Stimulated activated CD4-positive, alpha-beta T cell treated with anti-CD3 and anti-CD28 coated beads, Interleukin-2, amount 100 ng/mL, for 24 hours (primary cell): ENCODE measurements around the gene WASF2.
A peak's percentile ranks its signal among the peaks of the same experiment; 100 is the strongest.
"Not testable (repeated sequence)": the region's sequence is repeated elsewhere in the genome, so short reads cannot be mapped to it uniquely, and the experiment has no call there.

Experiments
- DNase-seq, 2 donors: peaks; one replicate each; pipeline ENCODE4 v3.0.0-alpha.2; 2020

The WASF2 gene

DNA sequence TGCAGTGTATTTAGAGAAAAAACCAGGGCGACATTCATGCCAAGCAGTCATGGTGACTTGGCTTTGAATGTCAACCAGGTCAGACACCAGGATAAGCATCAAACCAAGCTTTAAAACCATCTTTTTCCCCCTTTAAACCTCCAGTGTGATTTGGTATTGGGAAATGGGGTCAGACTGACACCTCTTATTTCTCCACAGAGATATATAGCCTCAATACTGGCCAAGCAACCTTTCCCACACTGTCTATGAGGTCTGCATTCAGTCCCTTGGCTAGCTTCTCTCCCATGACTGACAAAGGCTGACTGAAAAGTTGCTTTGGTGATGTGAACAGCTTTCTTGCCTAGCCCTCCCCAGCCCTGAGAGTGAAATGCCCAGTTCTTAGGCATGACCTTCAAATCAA lies 75.9 kb downstream of the WASF2 start:
- no peak for DNase-seq

DNA sequence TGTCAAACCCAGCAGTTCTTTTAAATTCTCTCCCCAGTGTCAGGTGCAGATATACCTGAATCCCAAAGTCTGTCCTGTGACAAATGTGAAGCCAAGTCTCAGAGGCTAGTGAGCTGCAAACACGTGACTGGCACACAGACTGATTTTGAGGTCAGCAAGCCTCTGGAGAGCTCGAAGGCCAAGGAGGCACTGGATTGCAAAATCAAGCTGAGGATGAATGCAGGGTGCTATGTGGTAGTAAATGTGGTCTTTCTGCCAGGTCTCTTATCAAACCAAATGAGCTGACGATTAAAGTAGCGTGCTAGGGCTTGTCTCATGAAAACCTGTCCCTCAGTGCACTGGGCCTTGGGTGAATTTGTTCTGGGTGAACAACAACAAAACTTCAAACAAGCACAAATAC lies 77.0 kb downstream of the WASF2 start:
- DNase-seq, result no peak

DNA sequence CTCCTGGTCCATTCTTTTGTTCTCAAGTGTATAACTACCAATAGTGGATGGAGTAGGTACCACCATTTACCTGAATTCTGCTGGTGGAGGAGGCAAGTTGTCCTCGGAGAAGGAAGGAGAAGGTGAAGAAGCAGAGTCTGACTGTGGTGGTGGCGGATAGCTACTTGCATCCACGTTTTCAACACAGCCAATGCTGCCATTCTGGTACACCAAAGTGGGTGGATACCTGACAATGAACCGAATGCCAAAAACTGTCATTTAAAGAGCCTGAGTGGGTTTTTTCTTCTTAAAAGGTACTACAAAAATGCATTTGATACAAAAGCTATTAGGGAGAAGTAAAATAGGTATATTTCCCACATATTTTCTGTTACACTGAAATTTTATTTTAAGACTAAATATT lies 77.5 kb downstream of the WASF2 start:
- DNase-seq, result no peak

DNA sequence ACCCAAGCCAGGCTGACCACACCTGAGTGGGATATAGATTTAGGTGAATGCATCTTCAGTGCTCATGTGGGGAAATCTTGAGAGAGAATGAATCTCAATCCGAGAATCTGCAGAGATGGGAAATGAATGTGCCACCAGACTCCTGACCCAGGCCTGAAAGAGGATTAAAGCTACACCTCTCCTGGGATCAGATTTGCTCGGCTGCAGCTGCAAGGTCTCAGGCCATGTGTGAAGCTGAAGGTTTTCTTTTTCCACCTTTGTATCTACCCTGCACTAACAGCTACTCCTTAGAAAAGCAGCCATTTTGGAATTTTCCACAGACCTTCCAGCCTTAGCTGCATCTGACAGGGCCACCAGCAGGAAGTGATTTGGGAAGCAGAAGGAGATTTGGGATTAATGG lies 79.3 kb downstream of the WASF2 start:
- no peak for DNase-seq

DNA sequence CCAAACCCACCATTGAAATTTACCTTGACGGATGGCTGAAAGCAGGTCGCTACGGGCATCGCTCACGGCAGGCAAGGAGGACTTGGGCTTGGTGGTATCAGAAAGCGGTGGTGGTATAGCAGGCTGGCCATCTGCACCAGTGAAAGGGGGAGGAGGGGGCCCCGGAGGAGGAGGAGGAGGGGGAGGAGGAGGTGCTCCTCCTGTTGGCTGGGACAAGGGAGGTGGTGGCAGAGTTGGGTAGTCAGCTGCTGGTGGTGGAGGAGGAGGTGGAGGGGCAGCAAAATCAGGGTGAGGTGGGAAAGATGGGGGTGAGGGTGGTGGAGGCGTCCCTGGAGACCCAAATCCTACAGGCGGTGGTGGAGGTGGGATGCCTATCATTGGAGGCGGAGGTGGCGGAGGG lies 80.3 kb downstream of the WASF2 start:
- no peak for DNase-seq

DNA sequence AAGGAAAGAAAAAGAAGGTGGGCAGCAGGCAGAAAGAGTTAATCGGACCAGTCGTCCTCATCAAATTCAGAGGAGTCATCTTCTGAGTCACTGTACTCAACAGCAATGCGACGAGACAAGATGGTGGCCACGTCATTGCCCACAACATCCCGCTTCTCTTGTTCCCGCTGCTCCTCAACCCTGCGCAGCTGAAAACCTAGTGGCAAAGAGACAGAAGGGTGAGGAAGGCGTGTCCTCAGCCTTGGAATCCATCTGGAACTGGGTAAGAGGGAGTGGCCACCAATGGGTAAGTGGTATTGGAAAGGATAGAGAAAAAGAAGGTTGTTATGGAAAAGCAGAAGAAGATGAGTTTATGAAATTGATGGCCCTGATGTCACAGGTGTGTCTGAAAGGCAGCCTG lies 81.8 kb downstream of the WASF2 start:
- no peak for DNase-seq

DNA sequence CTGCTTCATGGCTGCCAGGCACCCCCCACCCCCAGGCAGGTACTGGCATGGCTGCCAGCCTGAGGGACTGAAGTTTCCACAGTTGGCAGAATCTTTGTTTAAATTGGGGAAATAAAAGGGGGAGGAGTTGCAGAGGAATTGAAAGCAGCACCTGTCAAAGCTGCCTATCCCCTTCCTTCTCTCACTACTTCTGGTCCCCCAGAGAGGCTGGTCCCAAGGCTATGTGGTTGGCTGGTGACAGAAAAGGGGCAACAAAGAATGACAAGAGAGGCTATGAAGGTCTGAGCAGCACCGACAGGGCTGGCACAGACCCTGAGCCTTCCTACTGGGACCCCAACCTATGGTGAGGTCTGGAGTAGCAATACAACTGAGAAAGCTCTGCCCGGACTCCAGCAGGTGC lies 83.2 kb downstream of the WASF2 start:
- not testable (repeated sequence) for DNase-seq

DNA sequence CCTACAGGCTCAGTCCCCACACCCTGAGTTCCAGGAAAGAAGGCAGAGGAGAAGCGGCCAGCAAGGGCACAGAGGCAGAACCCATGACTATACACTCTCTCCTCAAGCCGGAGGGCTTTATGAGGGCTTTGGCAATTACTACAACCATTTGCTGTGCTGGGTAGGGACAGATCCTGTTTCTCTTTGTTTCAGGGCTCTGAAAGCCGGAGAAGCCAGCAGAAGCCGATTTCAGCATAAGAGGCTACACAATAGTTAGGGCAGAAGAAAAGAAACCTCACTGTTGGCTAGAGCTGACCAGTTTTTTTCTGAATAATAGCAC lies 83.6 kb downstream of the WASF2 start:
- DNase-seq, result no peak

DNA sequence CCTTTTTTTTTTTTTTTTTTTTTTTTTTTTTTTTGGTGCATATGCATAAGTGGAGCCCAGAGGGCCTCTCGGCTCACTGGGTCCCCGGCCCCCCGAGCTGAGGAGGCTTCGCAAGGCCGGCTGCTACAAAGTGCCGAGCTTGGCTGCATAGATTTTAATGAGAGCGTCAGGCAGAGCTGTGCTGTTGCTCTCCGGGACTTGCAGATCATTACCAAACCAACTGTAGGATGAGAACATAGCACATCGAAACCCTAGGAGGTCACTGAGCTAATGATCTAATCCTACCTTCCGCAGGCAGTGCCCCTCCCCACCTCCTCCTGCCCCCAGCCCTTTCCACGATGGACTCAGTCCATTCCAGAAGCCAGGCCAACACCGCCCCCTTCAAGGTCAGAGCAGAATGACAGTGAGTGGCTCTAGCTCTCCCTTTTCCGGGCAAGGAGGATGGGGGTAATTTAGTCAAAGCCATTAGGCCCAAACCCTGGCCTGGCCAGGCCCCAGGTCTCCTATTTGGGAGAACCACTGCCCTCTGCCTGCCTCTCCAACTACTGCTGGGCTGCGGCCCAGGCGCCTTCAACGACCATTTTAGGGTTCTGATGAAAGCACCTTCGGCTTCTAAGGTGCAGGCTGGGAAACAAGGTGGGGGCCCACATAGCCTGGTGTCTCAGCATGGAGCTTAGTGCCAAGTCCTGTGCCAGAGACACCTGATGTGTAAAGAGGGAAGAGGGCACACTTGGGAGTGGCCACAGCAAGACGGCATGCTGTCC lies 84.2 kb downstream of the WASF2 start:
- not testable (repeated sequence) for DNase-seq

DNA sequence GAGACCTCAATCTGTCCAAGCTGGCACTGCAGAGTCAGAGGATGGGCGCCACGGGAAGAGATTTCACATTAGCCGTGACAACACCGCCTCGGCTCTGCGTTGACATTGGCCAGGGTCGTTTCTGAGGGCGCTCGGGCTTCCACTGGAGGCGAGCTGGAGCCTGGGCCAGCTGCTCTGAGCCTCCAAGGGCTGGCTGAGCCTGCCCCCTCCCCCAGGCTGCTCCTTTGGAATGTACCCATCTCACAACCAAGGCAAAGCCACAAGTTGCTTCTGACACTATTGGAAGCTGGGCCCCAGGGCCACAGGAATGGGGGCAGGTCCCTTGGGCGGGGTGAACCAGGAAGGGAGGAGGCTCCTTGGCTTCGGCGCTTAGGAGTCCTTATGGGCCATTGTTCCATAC lies 84.9 kb downstream of the WASF2 start:
- no peak for DNase-seq

DNA sequence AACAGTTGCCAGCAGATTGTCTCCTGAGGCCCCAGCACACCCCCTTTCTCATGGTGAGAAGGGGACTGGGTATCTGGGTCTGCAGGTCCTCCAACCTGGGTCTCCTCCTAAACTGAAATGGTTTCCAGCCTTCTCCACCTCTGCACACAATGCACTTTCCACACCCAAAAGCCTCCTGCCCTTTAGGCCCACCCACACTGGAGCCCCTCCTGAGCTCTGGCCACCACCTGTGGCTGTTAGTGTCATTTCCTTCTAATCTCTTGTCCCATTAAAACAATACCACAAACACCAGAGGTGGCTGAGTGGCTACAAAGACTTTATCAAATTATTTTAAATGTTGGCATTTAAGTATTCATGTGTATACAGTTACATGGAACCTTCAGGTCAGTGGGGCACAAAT lies 86.0 kb downstream of the WASF2 start:
- DNase-seq, result no peak

DNA sequence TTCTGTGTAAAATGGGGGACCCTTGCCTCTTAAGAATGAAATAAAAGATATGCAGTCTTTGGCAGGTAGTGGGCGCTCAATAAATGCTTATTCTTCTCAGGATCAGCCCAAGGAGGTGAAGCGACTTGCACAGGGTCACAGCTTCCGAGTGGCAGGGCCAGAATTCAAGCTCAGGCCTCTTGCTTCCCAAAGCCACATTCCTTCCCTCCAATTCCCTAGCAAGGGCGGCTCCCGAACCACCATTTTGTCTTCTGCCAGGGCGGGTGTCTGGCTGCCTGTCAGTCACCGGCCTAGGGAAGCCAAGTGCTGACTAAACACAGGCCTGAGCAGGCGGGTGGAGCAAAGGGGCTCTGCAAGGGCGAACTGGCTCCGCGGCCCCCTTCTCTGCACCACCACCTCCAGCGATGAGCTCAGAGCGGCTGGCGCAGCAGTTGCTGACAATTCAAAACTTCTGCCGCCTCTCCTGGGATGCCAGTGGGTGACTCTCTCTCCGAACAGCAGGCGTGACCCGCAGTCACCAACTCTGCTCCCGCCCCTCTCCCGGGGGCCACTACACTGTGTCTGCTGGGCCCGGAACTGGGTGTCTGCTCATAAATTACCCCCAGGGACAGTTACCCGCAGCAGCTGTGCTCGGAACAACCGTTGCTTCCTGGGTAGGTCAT lies 86.8 kb downstream of the WASF2 start:
- DNase-seq, result peak in 1 of 2 donors; percentile 23

DNA sequence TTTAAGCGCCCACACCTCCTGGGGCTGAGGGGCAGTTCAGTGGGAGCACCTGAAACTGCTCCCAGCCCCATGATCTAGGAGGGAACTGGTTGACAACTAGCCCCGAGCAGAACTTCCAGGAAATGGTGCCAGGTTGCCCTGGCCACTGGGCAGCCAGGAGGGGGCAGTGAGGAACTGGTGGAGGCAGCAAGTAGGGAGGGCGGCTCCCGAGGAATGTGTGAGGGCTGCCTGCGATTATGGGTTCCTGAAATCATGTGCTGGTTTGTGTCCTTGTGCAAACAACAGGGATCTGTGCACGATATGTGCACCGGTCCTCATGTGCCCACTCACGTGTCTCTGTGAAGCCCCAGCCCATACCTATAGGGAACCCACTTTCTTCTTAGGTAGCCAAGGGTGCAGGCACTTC lies 87.6 kb downstream of the WASF2 start:
- DNase-seq, result no peak

DNA sequence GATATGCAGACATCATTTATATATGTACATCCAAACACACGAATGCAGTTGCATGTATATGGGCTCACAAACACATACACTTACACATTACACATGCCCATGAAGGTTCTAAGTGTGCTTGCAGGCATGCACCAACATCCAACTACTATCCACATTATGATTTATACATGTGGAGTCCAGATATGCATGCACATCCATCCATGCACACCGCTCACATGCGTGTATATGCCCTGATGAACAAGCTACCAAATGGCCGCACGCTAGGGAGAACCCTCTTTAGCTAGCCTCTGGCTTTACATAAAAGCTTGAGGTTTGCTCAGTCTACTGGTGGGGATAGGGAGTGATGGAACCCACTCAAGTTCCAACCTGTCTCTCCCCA lies 89.0 kb downstream of the WASF2 start:
- no peak for DNase-seq

DNA sequence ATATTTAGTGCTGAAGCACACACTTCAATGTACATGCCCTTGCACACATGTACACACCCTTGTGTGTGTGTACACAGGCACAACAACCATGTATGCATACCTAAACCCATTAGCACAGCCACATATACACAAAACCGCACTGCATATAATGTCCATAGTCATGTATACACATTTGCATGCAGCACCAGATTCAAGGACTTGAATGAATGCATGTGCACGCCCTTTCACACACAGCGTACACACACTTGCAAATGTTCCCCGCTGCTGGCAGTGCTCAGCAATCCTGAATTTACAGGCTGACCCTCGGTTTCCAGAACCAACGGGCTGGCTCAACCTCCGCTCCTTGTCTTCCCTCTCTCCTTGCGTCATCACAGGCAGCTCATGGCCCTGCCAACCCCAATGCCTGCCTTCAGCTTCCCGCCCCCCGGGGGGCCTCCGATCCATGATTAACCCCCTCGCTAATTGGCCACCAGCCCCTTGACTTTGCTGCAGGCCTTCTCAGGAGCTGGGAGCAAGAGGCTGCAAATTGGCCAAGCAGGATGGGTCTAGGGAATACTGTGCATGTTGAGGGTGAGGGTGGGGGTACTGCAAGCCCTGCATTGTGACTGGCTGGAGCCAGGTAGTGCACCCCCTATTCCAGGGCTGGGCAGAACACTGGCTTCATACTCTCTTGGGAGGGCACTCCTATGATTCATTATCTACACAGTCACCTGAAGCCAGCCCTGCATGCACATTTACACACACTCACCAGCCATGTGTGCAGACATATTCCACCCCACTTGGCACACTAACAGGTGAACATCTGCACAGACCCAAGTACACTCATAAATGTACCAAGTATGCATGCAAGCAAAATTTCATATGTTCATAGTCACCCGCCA lies 89.6 kb downstream of the WASF2 start:
- no peak for DNase-seq

DNA sequence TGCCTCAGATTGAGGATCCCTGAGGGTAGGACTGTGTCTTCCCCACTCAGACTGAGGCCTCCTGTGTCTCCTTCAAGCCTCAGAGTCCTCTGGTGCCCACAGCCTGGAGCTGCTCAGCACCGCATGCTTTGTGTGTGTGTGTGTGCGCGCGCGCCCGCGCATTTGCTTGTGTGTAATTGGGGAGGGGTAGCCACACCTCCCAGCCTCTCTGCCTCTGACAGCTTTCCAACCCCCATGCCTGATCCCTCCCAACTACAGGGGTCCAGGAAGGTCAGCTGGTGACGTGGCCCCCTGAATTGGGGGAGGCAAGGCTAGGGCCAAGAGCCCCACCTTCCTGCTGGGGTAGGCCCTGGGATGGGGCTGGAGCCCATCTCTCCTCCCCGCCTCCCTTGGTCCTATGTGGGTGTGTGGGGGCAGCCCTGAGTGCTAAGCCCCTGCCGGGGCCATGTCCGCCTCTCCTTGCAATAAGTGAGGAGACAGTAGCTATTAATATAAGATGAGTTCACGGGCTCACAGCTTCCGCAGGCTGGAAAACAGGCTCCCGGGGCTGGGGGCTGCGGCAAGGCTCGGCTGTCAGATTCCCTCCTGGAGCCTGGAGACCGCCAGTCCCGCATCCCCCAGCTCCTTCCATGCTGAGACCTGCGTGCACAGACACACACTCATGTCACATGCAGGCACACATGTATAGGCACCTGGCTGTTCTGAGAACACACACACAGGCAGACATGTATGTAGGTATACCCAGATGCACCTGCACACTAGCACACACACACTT lies 90.5 kb downstream of the WASF2 start:
- no peak for DNase-seq

DNA sequence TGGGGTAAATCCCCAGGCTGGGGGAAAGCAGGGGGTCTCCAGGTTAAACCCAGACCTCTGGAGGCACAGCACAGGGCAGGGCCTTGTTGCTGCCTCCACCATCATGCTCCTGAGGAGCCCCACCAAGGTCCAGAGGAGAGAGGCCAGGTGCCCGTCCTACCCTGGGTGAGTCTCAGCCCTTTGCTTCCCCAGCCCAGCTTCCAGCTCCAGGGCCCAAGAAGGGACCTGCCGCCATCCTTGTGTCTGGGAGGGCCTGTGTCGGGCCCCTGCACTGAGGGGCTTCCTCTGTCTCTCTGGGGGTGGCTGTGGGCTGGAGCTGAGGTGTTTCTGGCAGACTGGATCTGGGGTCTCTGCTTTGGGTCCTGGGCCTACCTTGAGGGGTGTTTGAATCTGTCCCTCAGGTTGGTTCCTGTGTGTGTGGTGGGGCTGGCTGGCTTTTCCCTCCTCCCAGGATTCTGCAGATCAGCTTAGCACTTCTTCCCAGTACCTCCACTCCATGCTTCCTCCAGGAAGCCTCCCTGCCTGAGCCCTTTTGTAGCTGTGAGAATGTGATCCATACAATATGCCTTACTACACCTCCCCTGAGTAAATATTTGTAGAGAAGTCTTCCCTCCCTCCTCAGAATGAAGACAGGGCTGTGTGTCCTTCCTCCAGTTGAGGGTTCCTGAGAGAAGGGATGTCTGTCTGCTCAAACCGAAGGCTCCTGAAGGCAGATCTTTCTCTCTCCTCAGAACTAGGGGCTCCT lies 91.4 kb downstream of the WASF2 start:
- no peak for DNase-seq

DNA sequence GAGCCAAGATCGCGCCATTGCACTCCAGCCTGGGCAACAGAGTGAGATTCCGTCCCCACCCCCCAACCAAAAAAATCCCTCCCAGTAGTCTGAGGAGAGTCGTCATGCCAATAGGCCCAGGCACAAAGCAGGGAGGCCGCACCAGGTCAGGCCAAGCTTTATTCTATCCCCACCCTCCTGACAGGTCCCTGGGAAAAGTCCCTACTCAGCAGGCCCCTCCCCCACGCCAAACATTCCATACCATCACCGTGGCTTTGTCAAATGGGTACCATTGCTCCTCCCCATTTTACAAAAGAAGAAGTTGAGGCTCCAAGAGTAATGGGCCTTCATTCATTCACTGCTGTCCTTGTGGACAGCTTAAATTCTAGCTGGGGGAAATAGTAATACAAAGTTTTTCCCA lies 92.2 kb downstream of the WASF2 start:
- DNase-seq, result no peak

DNA sequence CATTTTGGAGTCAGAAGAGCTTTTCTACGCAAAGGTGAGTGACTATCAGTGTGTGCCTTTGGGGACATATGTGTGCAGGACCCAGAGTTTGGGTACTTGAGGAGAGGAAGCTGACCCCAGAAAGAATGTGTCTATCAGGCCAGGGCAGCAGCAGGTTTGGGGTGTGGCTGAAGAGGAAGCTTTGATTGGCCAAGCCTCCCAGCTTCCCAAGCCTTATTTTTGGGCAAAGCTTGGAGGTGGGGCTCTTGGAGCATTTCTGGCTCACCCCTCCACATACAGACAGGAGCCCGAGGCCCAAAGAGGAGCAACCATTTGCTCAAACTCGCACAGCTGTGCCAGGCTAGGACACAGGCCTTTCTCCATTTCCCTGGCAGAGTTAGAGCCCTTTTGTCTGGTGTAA lies 92.9 kb downstream of the WASF2 start:
- DNase-seq, result no peak

DNA sequence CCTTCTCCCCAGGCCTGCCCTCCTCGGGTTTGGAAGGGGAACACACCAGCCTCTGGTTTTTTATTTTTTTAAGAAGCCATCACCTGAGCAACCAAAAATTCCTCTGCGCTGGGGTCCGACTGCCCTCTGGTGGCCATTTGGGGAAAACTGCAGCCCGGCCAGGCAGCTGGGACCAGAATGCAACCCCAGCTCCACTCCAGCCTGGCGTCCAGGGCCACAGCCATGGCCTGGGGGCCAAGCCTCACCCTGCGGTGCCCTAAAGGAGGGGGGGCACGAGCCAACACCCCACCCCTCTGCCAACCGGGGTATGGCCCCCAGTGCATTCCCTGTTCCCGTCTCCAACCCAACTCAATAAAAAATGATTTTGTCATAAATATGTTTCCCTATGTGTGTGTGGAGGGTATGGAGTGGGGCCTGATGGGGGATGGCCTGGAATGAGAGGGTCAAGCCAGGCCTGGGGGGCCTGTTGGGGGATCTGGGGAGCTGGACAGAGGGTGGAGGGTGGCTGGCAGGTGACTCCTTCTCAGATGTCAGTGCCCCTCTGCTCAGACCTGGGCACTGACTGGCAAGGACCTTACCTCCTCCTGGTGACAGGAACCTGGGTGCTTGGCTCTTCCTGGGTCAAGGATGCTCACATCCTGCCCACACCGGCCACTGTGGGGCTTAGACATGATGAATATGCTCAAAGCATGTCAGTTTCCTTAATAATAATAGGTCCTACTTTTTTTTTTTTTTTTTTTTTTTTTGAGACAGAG lies 94.3 kb downstream of the WASF2 start:
- peak; percentile 81 to 82 for DNase-seq

DNA sequence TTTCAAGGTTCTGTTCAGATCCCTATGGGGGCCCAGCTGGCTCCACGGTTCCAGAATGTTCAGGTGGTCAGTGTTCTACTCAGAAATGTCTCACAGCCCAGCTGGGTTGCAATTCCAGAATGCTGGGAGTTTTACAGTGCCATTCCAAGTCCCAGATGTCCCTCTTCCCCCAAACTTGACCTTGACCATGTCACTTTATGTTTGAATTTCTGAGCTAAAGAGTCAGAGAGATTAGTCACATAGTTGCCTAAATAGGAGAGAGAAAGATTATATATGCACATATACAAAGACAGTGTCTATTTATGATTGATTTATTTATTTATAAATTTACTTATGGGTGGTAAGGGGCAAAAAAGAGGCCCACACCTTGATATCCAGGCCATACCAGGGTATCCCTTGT lies 95.0 kb downstream of the WASF2 start:
- no peak for DNase-seq

DNA sequence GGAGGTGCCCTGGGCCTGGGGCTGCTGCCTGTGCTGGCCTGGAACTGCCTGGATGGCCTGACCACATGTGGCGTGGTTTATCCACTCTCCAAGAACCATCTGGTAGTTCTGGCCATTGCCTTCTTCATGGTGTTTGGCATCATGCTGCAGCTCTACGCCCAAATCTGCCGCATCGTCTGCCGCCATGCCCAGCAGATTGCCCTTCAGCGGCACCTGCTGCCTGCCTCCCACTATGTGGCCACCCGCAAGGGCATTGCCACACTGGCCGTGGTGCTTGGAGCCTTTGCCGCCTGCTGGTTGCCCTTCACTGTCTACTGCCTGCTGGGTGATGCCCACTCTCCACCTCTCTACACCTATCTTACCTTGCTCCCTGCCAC lies 95.7 kb downstream of the WASF2 start:
- no peak for DNase-seq
